H1 (cell line): Measurements from ENCODE around the gene CEBPA. TPM values are rescaled to one million over a fixed set of nuclear protein-coding genes. Genes with fewer than 3 reads are reported as not detected.

ENCODE experiments used
- CTCF ChIA-PET: fragments of 300-600 bp; sonication (Branson Sonifier 250); formaldehyde crosslinking; loops from one replicate; lab custom pipeline; 2021; ENCODE audit not compliant: partially characterized antibody; lab: Charles Lee
- POLR2A ChIA-PET: fragments of 300-600 bp; sonication (Branson Sonifier 250); formaldehyde crosslinking; loops from one replicate; lab custom pipeline; 2021; ENCODE audit warnings: inconsistent platforms; ENCODE audit not compliant: partially characterized antibody; lab: Charles Lee
- DNase-seq, 2 experiments: peaks; one replicate each; pipeline versions ENCODE4 v3.0.0 to v3.0.0-alpha.2; 2010 to 2022; ENCODE audit warnings: low spot score in 2 of 2, low read depth in 1 of 2, mixed read lengths in 1 of 2
- FAIRE-seq: peaks from 2 replicates; lab custom pipeline; 2011; peaks lifted over from hg19 to GRCh38; lab: Jason Lieb, UNC
- H2AFZ ChIP-seq: 2 replicates; pipeline ENCODE4 v1.8.1; 2012; ENCODE audit warnings: low read length, inconsistent platforms
- H2AK5ac ChIP-seq: 2 replicates; pipeline ENCODE4 v1.6.1; 2013; ENCODE audit warnings: low read depth, low read length
- H2BK120ac ChIP-seq: replicated peaks from 2 replicates; pipeline ENCODE3; 2013; ENCODE audit warnings: low read depth, low read length, inconsistent platforms
- H2BK12ac ChIP-seq: 2 replicates; pipeline ENCODE4 v1.6.1; 2013; ENCODE audit warnings: low read depth, low read length
- H2BK15ac ChIP-seq: 2 replicates; pipeline ENCODE4 v1.6.1; 2013; ENCODE audit warnings: low read length
- H2BK20ac ChIP-seq: 2 replicates; pipeline ENCODE4 v1.6.1; 2013; ENCODE audit warnings: low read length
- H2BK5ac ChIP-seq: 2 replicates; pipeline ENCODE4 v1.6.1; 2013; ENCODE audit warnings: low read depth, low read length
- H3K14ac ChIP-seq: 2 replicates; pipeline ENCODE4 v1.6.1; 2013; ENCODE audit warnings: inconsistent platforms; ENCODE audit not compliant: insufficient read length
- H3K18ac ChIP-seq: 2 replicates; pipeline ENCODE4 v1.6.1; 2013; ENCODE audit warnings: low read length; ENCODE audit errors: extremely low read depth
- H3K23ac ChIP-seq: 2 replicates; pipeline ENCODE4 v1.6.1; 2013; ENCODE audit warnings: inconsistent platforms; ENCODE audit not compliant: insufficient read length
- H3K23me2 ChIP-seq: 2 replicates; pipeline ENCODE4 v1.6.1; 2013; ENCODE audit warnings: low read depth, low read length
- H3K27ac ChIP-seq: 2 replicates; pipeline ENCODE4 v1.6.1; 2011; ENCODE audit warnings: low read depth, low read length, inconsistent platforms
- H3K27me3 ChIP-seq, 4 experiments: replicated peaks in 1 of 4; 1 replicate in 1 of 4; 2 replicates in 3 of 4; pipeline versions ENCODE4 v1.6.1 to v1.8.1; 2011 to 2013; ENCODE audit warnings: low read length in 3 of 4, mild to moderate bottlenecking in 3 of 4, inconsistent platforms in 2 of 4, mixed read lengths in 2 of 4, moderate library complexity in 1 of 4; ENCODE audit not compliant: control insufficient read depth in 3 of 4, insufficient read depth in 3 of 4; ENCODE audit errors: extremely low read depth in 1 of 4
- H3K36me3 ChIP-seq, 4 experiments: 2 replicates each; pipeline versions ENCODE4 v1.6.1 to v1.8.1; 2011 to 2013; ENCODE audit warnings: mild to moderate bottlenecking in 4 of 4, low read length in 3 of 4, moderate library complexity in 2 of 4, control low read depth in 1 of 4, inconsistent platforms in 1 of 4; ENCODE audit not compliant: insufficient read depth in 4 of 4, control insufficient read depth in 2 of 4
- H3K4ac ChIP-seq: replicated peaks from 2 replicates; pipeline ENCODE3; 2013; ENCODE audit warnings: low read length, low read depth, mixed read lengths, inconsistent platforms; ENCODE audit not compliant: insufficient read length
- H3K4me1 ChIP-seq, 4 experiments: replicated peaks in 1 of 4; 1 replicate in 1 of 4; 2 replicates in 3 of 4; pipeline versions ENCODE4 v1.6.1 to v1.8.1; 2011 to 2013; ENCODE audit warnings: low read length in 3 of 4, inconsistent platforms in 2 of 4, mixed read lengths in 1 of 4; ENCODE audit not compliant: insufficient read depth in 4 of 4, control insufficient read depth in 3 of 4
- H3K4me2 ChIP-seq, 2 experiments: 2 replicates each; pipeline versions ENCODE4 v1.6.1 to v1.8.1; 2011 to 2013; ENCODE audit warnings: low read depth in 2 of 2, low read length in 2 of 2, control low read depth in 1 of 2, inconsistent platforms in 1 of 2, mild to moderate bottlenecking in 1 of 2; ENCODE audit not compliant: insufficient read depth in 1 of 2
- H3K4me3 ChIP-seq, 4 experiments: fragments of 200-600, 300-600 bp in 1 of 4; sonication (generic), shearing (Covaris generic), sonication (Bioruptor Twin) in 1 of 4; 2 replicates each; pipeline versions ENCODE4 v1.5.1 to v1.8.1; 2011 to 2016; ENCODE audit warnings: low read length in 4 of 4, low read depth in 3 of 4, control low read depth in 2 of 4, inconsistent platforms in 2 of 4, mild to moderate bottlenecking in 2 of 4, mixed read lengths in 1 of 4, moderate library complexity in 1 of 4; ENCODE audit not compliant: insufficient read depth in 2 of 4; ENCODE audit errors: extremely low read depth in 1 of 4
- H3K56ac ChIP-seq: replicated peaks from 2 replicates; pipeline ENCODE3; 2013; ENCODE audit warnings: low read depth, mild to moderate bottlenecking, mixed read lengths, low read length, inconsistent platforms; ENCODE audit not compliant: insufficient read length
- H3K79me1 ChIP-seq: 2 replicates; pipeline ENCODE4 v1.6.1; 2013; ENCODE audit warnings: low read depth, low read length, control low read depth
- H3K79me2 ChIP-seq, 2 experiments: 2 replicates each; pipeline versions ENCODE4 v1.6.1 to v1.8.1; 2012 to 2013; ENCODE audit warnings: low read length in 2 of 2, mild to moderate bottlenecking in 2 of 2, inconsistent platforms in 1 of 2; ENCODE audit not compliant: insufficient read depth in 2 of 2, control insufficient read depth in 1 of 2
- H3K9ac ChIP-seq, 4 experiments: replicated peaks in 1 of 4; 1 replicate in 1 of 4; 2 replicates in 3 of 4; pipeline versions ENCODE4 v1.6.1 to v1.8.1; 2011 to 2013; ENCODE audit warnings: low read depth in 3 of 4, low read length in 3 of 4, control low read depth in 2 of 4, mild to moderate bottlenecking in 2 of 4, moderate library complexity in 2 of 4, inconsistent platforms in 1 of 4; ENCODE audit errors: extremely low read depth in 1 of 4
- H3K9me3 ChIP-seq, 2 experiments: 2 replicates each; pipeline versions ENCODE4 v1.6.1 to v1.8.1; 2012 to 2013; ENCODE audit warnings: mild to moderate bottlenecking in 2 of 2, moderate library complexity in 2 of 2, control low read depth in 1 of 2, inconsistent platforms in 1 of 2, low read depth in 1 of 2, low read length in 1 of 2, mixed read lengths in 1 of 2; ENCODE audit not compliant: insufficient read depth in 2 of 2
- H4K20me1 ChIP-seq, 2 experiments: replicated peaks in 1 of 2; 2 replicates each; pipeline versions ENCODE3 to v1.8.1; 2011 to 2013; ENCODE audit warnings: inconsistent platforms in 2 of 2, low read length in 2 of 2, mild to moderate bottlenecking in 1 of 2; ENCODE audit not compliant: insufficient read depth in 2 of 2, control insufficient read depth in 1 of 2
- H4K5ac ChIP-seq: 2 replicates; pipeline ENCODE4 v1.6.1; 2013; ENCODE audit warnings: low read length, low read depth, mixed read lengths, inconsistent platforms; ENCODE audit not compliant: insufficient read length
- H4K8ac ChIP-seq: 2 replicates; pipeline ENCODE4 v1.8.0; 2013; ENCODE audit warnings: mild to moderate bottlenecking, moderate library complexity, low read length, inconsistent platforms; ENCODE audit not compliant: insufficient read depth; ENCODE audit errors: extremely low read depth
- H4K91ac ChIP-seq: replicated peaks from 2 replicates; pipeline ENCODE3; 2013; ENCODE audit warnings: low read length, mixed read lengths, inconsistent platforms; ENCODE audit not compliant: insufficient read length
- BCL11A ChIP-seq, 2 experiments: IDR thresholded peaks; one replicate each; pipeline ENCODE4 v1.6.1; 2011; ENCODE audit warnings: low read depth in 2 of 2, low read length in 2 of 2, mild to moderate bottlenecking in 2 of 2
- BRCA1 ChIP-seq: IDR thresholded peaks from 2 replicates; pipeline ENCODE4 v1.6.1; 2012; ENCODE audit warnings: low read depth, low read length, improper control_type of control experiment
- CBX5 ChIP-seq: fragments of 300-800, 300-1000 bp; sonication (generic); IDR thresholded peaks from 2 replicates; pipeline ENCODE4 v1.7.1; 2016; ENCODE audit warnings: antibody characterized with exemption, low read length, low read depth
- CHD1 ChIP-seq: IDR thresholded peaks from 2 replicates; pipeline ENCODE4 v1.6.1; 2012; ENCODE audit warnings: low read depth, low read length, improper control_type of control experiment
- EZH2 ChIP-seq: fragments of 200-600 bp; sonication (generic); IDR thresholded peaks from 2 replicates; pipeline ENCODE4 v1.7.1; 2012; ENCODE audit warnings: low read depth, mild to moderate bottlenecking, moderate library complexity, low read length, inconsistent platforms; ENCODE audit not compliant: severe bottlenecking
- FOSL1 ChIP-seq: IDR thresholded peaks from 2 replicates; pipeline ENCODE4 v1.6.1; 2011; ENCODE audit warnings: mild to moderate bottlenecking, low read depth, low read length, moderate library complexity; ENCODE audit not compliant: insufficient read depth
- RAD21 ChIP-seq, 2 experiments: IDR thresholded peaks in 1 of 2; conservative IDR thresholded peaks in 1 of 2; 2 replicates each; pipeline ENCODE4 v1.6.1; 2011; ENCODE audit warnings: low read depth in 2 of 2, low read length in 2 of 2, improper control_type of control experiment in 1 of 2, inconsistent platforms in 1 of 2, mild to moderate bottlenecking in 1 of 2, moderate library complexity in 1 of 2
- SIN3A ChIP-seq, 2 experiments: IDR thresholded peaks in 1 of 2; conservative IDR thresholded peaks in 1 of 2; 2 replicates each; pipeline ENCODE4 v1.6.1; 2011 to 2012; ENCODE audit warnings: low read length in 2 of 2, improper control_type of control experiment in 1 of 2, low read depth in 1 of 2, mild to moderate bottlenecking in 1 of 2
- SP1 ChIP-seq: IDR thresholded peaks from 2 replicates; pipeline ENCODE4 v1.6.1; 2011; ENCODE audit warnings: low read depth, low read length
- WGBS, 2 experiments: shearing (Covaris generic) in 1 of 2; methylation state at CpG; one replicate each; pipeline versions ENCODE4 v1.1.6 to v1.1.7; 2013 to 2015; ENCODE audit warnings: low lambda C conversion rate in 2 of 2, mixed read lengths in 2 of 2, inconsistent platforms in 1 of 2, low coverage in 1 of 2, missing lambda C conversion rate in 1 of 2; ENCODE audit not compliant: insufficient replicate concordance in 2 of 2, insufficient coverage in 1 of 2, insufficient read length in 1 of 2; ENCODE audit errors: extremely low coverage in 1 of 2, missing lambda C conversion rate in 1 of 2; 5-methylcytosine and 5-hydroxymethylcytosine counted together
- polyA plus RNA-seq, 7 experiments: library from polyadenylated mRNA; depleted of rRNA in 3 of 7; stranded (reverse) in 5 of 7; unstranded in 2 of 7; fragments of >200 nt in 5 of 7; fragments of 200-250 nt in 2 of 7; gene quantifications; 1 replicate in 5 of 7; 2 replicates in 1 of 7; 4 replicates in 1 of 7; pipeline versions ENCODE4 v1.2.1 to v1.2.3, GENCODE V29; 2011 to 2013; ENCODE audit warnings: missing spikeins in 2 of 7, mixed read lengths in 2 of 7
- total RNA-seq: library from RNA; stranded (reverse); fragmentation: NEBNext Ultra II Directional; extraction: Animal tissue kit (Norgen Biotek cat#: 25700); gene quantifications from 2 replicates; pipeline ENCODE4 v1.2.1, GENCODE V29; 2021
- TF ChIP-seq, protein P1 (sequence below): IDR thresholded peaks from 2 replicates; pipeline ENCODE4 v1.6.1; 2012; ENCODE audit warnings: low read length, inconsistent platforms

The CEBPA gene
- total and polyA plus RNA-seq, 2 of the 8 experiments (the other 6 are each of a cell fraction or from before 2014, with no cell fraction given) = 2.0 to 2.7 TPM

DNA sequence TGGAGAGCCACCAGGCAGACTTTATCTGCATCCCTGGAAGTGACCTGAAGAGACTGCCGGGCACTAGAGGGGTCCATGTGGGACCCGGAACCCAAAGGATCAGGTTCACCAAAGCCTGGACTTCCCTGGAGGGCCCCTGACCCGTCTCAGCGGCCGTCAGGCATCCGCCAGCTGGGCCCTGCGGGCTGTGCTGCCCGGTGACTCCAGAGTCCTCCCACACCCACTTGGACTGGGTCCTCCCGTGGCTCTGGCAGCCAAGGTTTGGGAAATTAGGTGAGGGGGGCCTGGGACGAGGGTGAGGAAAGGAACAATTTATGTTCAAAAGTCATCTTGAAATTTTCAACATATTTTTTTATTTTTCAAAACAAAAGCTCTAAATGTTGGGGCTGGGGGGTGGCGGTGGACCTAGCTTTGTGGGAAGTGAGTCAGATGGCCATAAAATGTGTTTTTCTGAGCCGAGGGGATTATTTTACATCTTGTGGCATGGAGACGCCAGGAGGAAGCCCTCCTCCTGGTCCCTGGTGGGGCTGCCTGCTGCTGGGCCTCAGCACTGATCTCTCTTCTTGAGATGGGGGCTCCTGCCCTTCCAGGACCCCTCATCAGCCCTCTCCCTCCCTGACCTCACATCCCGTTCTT lies 20.2 kb downstream of the CEBPA start:
- H3K9me3 ChIP-seq = no peaks in the 10 kb centered on the region
- H2BK12ac ChIP-seq = peak overlapping the region; percentile 39; the same call in 1 of the 2 replicates
- no peak overlapping the region for H2BK5ac ChIP-seq
- H3K23ac ChIP-seq = no peak overlapping the region
- no peak overlapping the region for H3K4me2 ChIP-seq
- peak overlapping the region; percentile 39; the same call in 1 of the 2 replicates for H2AK5ac ChIP-seq
- H4K5ac ChIP-seq = no peak overlapping the region
- no peak overlapping the region for H2BK20ac ChIP-seq
- no peak overlapping the region for H3K27ac ChIP-seq
- no peak overlapping the region for H3K4me3 ChIP-seq
- FAIRE-seq = no peak
- no peaks in the 10 kb centered on the region for H3K27me3 ChIP-seq
- no peak overlapping the region for H3K4ac ChIP-seq
- no peak for DNase-seq
- H3K56ac ChIP-seq = no peak overlapping the region
- POLR2A ChIA-PET = interaction anchor here (3.8 kb wide), 1 partner anchor 20 kb away, joined by 15 read pairs; the partner anchor contains the start of gene CEBPA
- H2BK120ac ChIP-seq = no peak overlapping the region
- no peaks in the 10 kb centered on the region for H3K79me2 ChIP-seq
- no peak overlapping the region for H2BK15ac ChIP-seq
- H3K23me2 ChIP-seq = peaks cover 3% of the 10 kb centered on the region; the same call in 1 of the 2 replicates
- H2AFZ ChIP-seq = no peak overlapping the region
- H3K4me1 ChIP-seq = peaks cover 0 to 8% (median 2%) of the 10 kb centered on the region in 4 experiments; a peak in 5 of 7 replicates
- no peak overlapping the region for H3K9ac ChIP-seq
- no peaks in the 10 kb centered on the region for H3K79me1 ChIP-seq
- no peak overlapping the region; the same call in 1 of the 2 replicates for H4K8ac ChIP-seq
- H3K18ac ChIP-seq = no peak overlapping the region
- H3K14ac ChIP-seq = no peak overlapping the region
- CTCF ChIA-PET = interaction anchor here (0.7 to 1.0 kb wide), 2 partner anchors 21 to 98 kb away, joined by 3 read pairs; no protein-coding TSS in a partner anchor
- 90% methylated on average over 14 of the region's 14 CpGs; no CpG with 5 or more reads in 1 of the 2 experiments for WGBS, 2 experiments
- H4K20me1 ChIP-seq = no peaks in the 10 kb centered on the region
- no peaks in the 10 kb centered on the region for H3K36me3 ChIP-seq
- H4K91ac ChIP-seq = no peak overlapping the region
- no peak for TF ChIP-seq CHD1
- no peak for TF ChIP-seq BRCA1
- TF ChIP-seq FOSL1 = no peak
- TF ChIP-seq SIN3A (conservative IDR thresholded peaks at IDR 0.05 in 1 of 2, IDR thresholded peaks at IDR 0.05 in 1 of 2; ENCODE audit: low read depth in 1 of 2, low read length in 2 of 2) = no peak
- TF ChIP-seq SP1 = no peak
- TF ChIP-seq RAD21 (IDR thresholded peaks at IDR 0.05 in 1 of 2, conservative IDR thresholded peaks at IDR 0.05 in 1 of 2; ENCODE audit: low read depth in 2 of 2, low read length in 2 of 2) = no peak
- TF ChIP-seq, protein P1, sequence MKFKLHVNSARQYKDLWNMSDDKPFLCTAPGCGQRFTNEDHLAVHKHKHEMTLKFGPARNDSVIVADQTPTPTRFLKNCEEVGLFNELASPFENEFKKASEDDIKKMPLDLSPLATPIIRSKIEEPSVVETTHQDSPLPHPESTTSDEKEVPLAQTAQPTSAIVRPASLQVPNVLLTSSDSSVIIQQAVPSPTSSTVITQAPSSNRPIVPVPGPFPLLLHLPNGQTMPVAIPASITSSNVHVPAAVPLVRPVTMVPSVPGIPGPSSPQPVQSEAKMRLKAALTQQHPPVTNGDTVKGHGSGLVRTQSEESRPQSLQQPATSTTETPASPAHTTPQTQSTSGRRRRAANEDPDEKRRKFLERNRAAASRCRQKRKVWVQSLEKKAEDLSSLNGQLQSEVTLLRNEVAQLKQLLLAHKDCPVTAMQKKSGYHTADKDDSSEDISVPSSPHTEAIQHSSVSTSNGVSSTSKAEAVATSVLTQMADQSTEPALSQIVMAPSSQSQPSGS = no peak
- no peak for TF ChIP-seq EZH2
- no peak for TF ChIP-seq CBX5
- no peak for TF ChIP-seq BCL11A (IDR thresholded peaks at IDR 0.05; ENCODE audit: low read depth in 2 of 2, low read length in 2 of 2)
